K562 (cell line): Measurements from ENCODE around the gene ARAP1. TPM values are rescaled to one million over a fixed set of nuclear protein-coding genes. Genes with fewer than 3 reads are reported as not detected.

Experiments used
- CCNT2 ChIP-seq: IDR thresholded peaks from 2 replicates; pipeline ENCODE4 v1.6.1; 2011; ENCODE audit warnings: borderline replicate concordance, low read depth, mild to moderate bottlenecking, moderate library complexity, mixed read lengths, low read length; ENCODE audit not compliant: insufficient read length; ENCODE audit errors: extremely low read depth
- E2F6 ChIP-seq, 2 experiments: IDR thresholded peaks; 2 replicates each; pipeline ENCODE4 v1.6.1; 2011; ENCODE audit warnings: borderline replicate concordance in 1 of 2, control low read depth in 1 of 2, low read depth in 1 of 2, low read length in 1 of 2, mild to moderate bottlenecking in 1 of 2, mixed read lengths in 1 of 2, moderate library complexity in 1 of 2; ENCODE audit not compliant: insufficient read depth in 1 of 2, insufficient read length in 1 of 2, poor library complexity in 1 of 2, severe bottlenecking in 1 of 2; ENCODE audit errors: extremely low read depth in 1 of 2
- HEY1 ChIP-seq: fragments of 250-450 bp; sonication (Bioruptor Pico); IDR thresholded peaks from 2 replicates; pipeline ENCODE4 v1.5.0; 2020; ENCODE audit warnings: mild to moderate bottlenecking, moderate library complexity, borderline replicate concordance
- HMGN3 ChIP-seq: IDR thresholded peaks from 2 replicates; pipeline ENCODE4 v1.6.1; 2011; ENCODE audit warnings: borderline replicate concordance, low read depth, mild to moderate bottlenecking, mixed read lengths, low read length; ENCODE audit not compliant: insufficient read length; ENCODE audit errors: extremely low read depth
- KDM5B ChIP-seq: fragments of 200-600 bp; sonication (generic); IDR thresholded peaks from 2 replicates; pipeline ENCODE4 v1.6.1; 2012; ENCODE audit warnings: low read depth, mild to moderate bottlenecking, moderate library complexity, low read length, control low read depth, inconsistent platforms; ENCODE audit not compliant: insufficient replicate concordance
- LARP7 ChIP-seq: fragments of 450-650 bp; IDR thresholded peaks from 2 replicates; pipeline ENCODE4 v1.6.1; 2016
- MLLT1 ChIP-seq, 2 experiments: fragments of 450-650 bp; IDR thresholded peaks; 2 replicates each; pipeline ENCODE4 v1.6.1; 2016
- MTA1 ChIP-seq: fragments of 450-650 bp; IDR thresholded peaks from 2 replicates; pipeline ENCODE4 v1.6.1; 2017; ENCODE audit warnings: borderline replicate concordance
- NCOR1 ChIP-seq: fragments of 450-650 bp; IDR thresholded peaks from 2 replicates; pipeline ENCODE4 v1.6.1; 2016; ENCODE audit warnings: mild to moderate bottlenecking, moderate library complexity
- NFE2 ChIP-seq: IDR thresholded peaks from 2 replicates; pipeline ENCODE4 v1.6.1; 2014; ENCODE audit warnings: antibody characterized with exemption, low read depth
- RBBP5 ChIP-seq: fragments of 200-600 bp; sonication (generic); IDR thresholded peaks from 2 replicates; pipeline ENCODE4 v1.6.1; 2012; ENCODE audit warnings: borderline replicate concordance, mild to moderate bottlenecking, low read length, control low read depth, inconsistent platforms; ENCODE audit not compliant: insufficient read depth, poor library complexity, severe bottlenecking
- RCOR1 ChIP-seq, 2 experiments: IDR thresholded peaks; 2 replicates each; pipeline ENCODE4 v1.6.1; 2012; ENCODE audit warnings: low read depth in 2 of 2, low read length in 2 of 2, borderline replicate concordance in 1 of 2, improper control_type of control experiment in 1 of 2
- SAFB ChIP-seq: fragments of 200-400 bp; formaldehyde crosslinking; IDR thresholded peaks from 2 replicates; pipeline ENCODE4 v1.6.1; 2017; ENCODE audit warnings: low read depth, low read length, borderline replicate concordance
- TEAD2 ChIP-seq: fragments of 450-650 bp; IDR thresholded peaks from 2 replicates; pipeline ENCODE4 v1.6.1; 2016; ENCODE audit warnings: missing genetic modification characterization, control low read depth, missing compliant biosample characterization
- TRIM24 ChIP-seq, 2 experiments: fragments of 450-650 bp; IDR thresholded peaks; 2 replicates each; pipeline ENCODE4 v1.6.1; 2016
- TRIM28 ChIP-seq: fragments of 450-650 bp; IDR thresholded peaks from 2 replicates; pipeline ENCODE4 v1.6.1; 2017
- VEZF1 ChIP-seq: fragments of 200-800 bp; sonication (Bioruptor generic); IDR thresholded peaks from 2 replicates; pipeline ENCODE4 v1.6.1; 2017; ENCODE audit warnings: missing genetic modification characterization, missing compliant biosample characterization
- ZBTB7A ChIP-seq: IDR thresholded peaks from 2 replicates; pipeline ENCODE4 v1.6.1; 2011; ENCODE audit warnings: low read depth, mild to moderate bottlenecking, low read length, moderate library complexity, borderline replicate concordance; ENCODE audit not compliant: control insufficient read depth
- ZNF583 ChIP-seq: fragments of 250-450 bp; sonication (Bioruptor Pico); IDR thresholded peaks from 2 replicates; pipeline ENCODE4 v1.4.0; 2020
- ZNF764 ChIP-seq: fragments of 250-450 bp; sonication (Bioruptor Pico); IDR thresholded peaks from 2 replicates; pipeline ENCODE4 v1.4.0; 2020; ENCODE audit warnings: low read depth, mild to moderate bottlenecking, moderate library complexity
- ZZZ3 ChIP-seq: fragments of 450-650 bp; IDR thresholded peaks from 2 replicates; pipeline ENCODE4 v1.6.1; 2016; ENCODE audit warnings: antibody characterized with exemption, mild to moderate bottlenecking, moderate library complexity
- polyA plus RNA-seq, 8 experiments: library from polyadenylated mRNA; depleted of rRNA in 4 of 8; stranded (reverse) in 5 of 8; unstranded in 3 of 8; fragments of >200 nt; fragmentation: Nextera tagmentation in 2 of 8; fragmentation: Illumina TruSeq in 1 of 8; extraction: Ambion mirVana in 2 of 8; extraction: Trizol in 1 of 8; gene quantifications; 2 replicates each; pipeline versions ENCODE4 v1.2.1 to v1.2.3, GENCODE V29; 2011 to 2014; ENCODE audit warnings: inconsistent platforms in 1 of 8, missing spikeins in 1 of 8
- total RNA-seq, 7 experiments: library from RNA; depleted of rRNA in 6 of 7; stranded (reverse); fragments of >200 nt in 6 of 7; fragmentation: Illumina TruSeq in 2 of 7; extraction: Trizol in 2 of 7; gene quantifications; 2 replicates each; pipeline versions ENCODE4 v1.2.1 to v1.2.3, GENCODE V29; 2011 to 2021; ENCODE audit warnings: low replicate concordance in 1 of 7

ARAP1 gene
- total and polyA plus RNA-seq, 9 of the 15 experiments (the other 6 are each of a cell fraction or from before 2014, with no cell fraction given), result 0.23 to 67.0 (median 24.6) TPM

GRCh38 chr11:72793425-72794367, 41.5 kb upstream of the ARAP1 start, which contains the start of gene STARD10 (continued):
- peak in 1 of 2 experiments; percentile 75; a peak in 2 of 4 replicates for TF ChIP-seq RCOR1 (IDR thresholded peaks at IDR 0.05; ENCODE audit: borderline replicate concordance in 1 of 2, low read depth in 2 of 2, low read length in 2 of 2)
- peak; percentile 47 for TF ChIP-seq CCNT2
- TF ChIP-seq SAFB, result peak; percentile 24; the same call in 1 of the 2 replicates
- TF ChIP-seq ZBTB7A, result peak; percentile 72; the same call in 1 of the 2 replicates
- TF ChIP-seq KDM5B, result peak; percentile 61
- 0 out of 2 replicates have a peak, but pooled peaks have one; percentile 48 for TF ChIP-seq LARP7
- peak; percentile 66 for TF ChIP-seq VEZF1 (CRISPR knock-in tag)
- TF ChIP-seq TRIM24 (IDR thresholded peaks at IDR 0.05), result no peak
- no peak for TF ChIP-seq ZNF764
- TF ChIP-seq TEAD2, result peak; percentile 83
- TF ChIP-seq E2F6 (IDR thresholded peaks at IDR 0.05; ENCODE audit: borderline replicate concordance in 1 of 2, extremely low read depth in 1 of 2, insufficient read depth in 1 of 2, insufficient read length in 1 of 2, low read depth in 1 of 2, low read length in 1 of 2, poor library complexity in 1 of 2, severe bottlenecking in 1 of 2), result peak; percentile 70 to 82
- TF ChIP-seq MLLT1 (IDR thresholded peaks at IDR 0.05), result peak in 1 of 2 experiments; percentile 33; a peak in 1 of 4 replicates
- peak; percentile 56; the same call in 1 of the 2 replicates for TF ChIP-seq NFE2
- TF ChIP-seq HMGN3, result peak; percentile 38
- no peak for TF ChIP-seq NCOR1
- TF ChIP-seq HEY1 (CRISPR knock-in tag), result no peak
- peak; percentile 70; the same call in 1 of the 2 replicates for TF ChIP-seq TRIM28
- 0 out of 2 replicates have a peak, but pooled peaks have one; percentile 41 for TF ChIP-seq ZNF583 (CRISPR knock-in tag)
- no peak for TF ChIP-seq MTA1
- peak; percentile 68 for TF ChIP-seq RBBP5
- 0 out of 2 replicates have a peak, but pooled peaks have one; percentile 30 for TF ChIP-seq ZZZ3
